ENCODE results near the gene GPSM3. TPM values are rescaled to one million over a fixed set of nuclear protein-coding genes. Genes with fewer than 3 reads are reported as not detected.

The GPSM3 gene
- total and polyA plus RNA-seq, 2 of the 13 experiments (the other 11 are each of a cell fraction or from before 2014, with no cell fraction given), result 0.18 to 6.2 TPM

DNA sequence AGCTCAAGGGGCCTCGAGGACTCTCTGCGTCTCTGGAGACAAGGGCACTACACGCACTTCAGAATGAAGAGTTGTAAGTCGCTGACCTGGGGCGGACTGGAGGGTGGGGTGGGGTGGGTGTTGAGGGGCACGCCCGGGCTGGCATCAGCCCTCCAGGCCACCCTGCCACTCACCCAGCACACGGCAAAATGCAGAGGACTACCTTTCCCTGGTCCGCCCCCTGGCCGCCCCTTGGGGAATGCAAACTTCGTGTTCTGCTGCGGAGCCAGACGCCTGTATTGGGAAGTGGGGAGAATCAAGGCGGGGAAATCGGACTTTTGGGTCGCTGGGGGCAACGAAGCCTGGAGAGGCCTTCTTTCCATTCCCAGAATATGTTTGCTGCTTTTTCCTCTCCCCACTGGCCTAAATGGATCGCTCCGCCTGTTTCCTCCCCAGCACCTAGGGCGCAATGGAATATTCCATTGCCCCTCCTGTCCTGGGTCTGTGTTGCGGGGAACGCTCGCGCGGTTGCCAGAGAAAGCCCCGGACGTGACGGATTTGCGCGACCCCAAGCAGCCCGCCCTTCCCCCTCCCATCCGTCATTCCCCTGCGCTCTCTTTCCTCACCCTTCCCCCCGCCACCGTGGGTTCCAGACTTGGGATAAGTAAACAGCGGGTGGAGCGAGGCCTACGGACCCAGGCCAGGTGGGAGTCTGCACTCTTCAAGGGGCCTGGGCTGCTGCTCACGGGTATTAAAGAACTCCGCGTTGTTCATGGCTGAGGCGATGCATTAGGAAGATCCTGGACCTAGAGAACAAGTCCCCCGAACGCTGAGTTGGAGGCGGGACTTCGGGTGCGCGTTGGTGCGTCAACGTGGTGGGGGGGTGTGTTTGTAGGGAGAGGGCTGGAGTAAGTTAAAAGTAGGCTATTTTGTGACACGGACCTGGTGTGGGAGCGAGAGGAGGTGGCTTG is 38.6 kb downstream of the GPSM3 start, which contains the start of gene PPT2 (continued):
- TF ChIP-seq ZFY (CRISPR knock-in tag; IDR thresholded peaks at IDR 0.05) (peak; percentile 88), ZNF510 (CRISPR knock-in tag; IDR thresholded peaks at IDR 0.05; ENCODE audit: low read depth) (peak; percentile 60; the same call in 1 of the 2 replicates), ZNF564 (CRISPR knock-in tag; IDR thresholded peaks at IDR 0.05) (peak; percentile 55), NRL (CRISPR knock-in tag; IDR thresholded peaks at IDR 0.05; ENCODE audit: borderline replicate concordance) (peak; percentile 14), BHLHE40 (IDR thresholded peaks at IDR 0.05; ENCODE audit: low read length) (peak; percentile 94), THAP11 (CRISPR knock-in tag; IDR thresholded peaks at IDR 0.05) (peak; percentile 86), ZNF274 (CRISPR knock-in tag; IDR thresholded peaks at IDR 0.05) (peak; percentile 88; the same call in 1 of the 2 replicates), ATF1 (CRISPR knock-in tag; IDR thresholded peaks at IDR 0.05) (peak; percentile 96), ZFP37 (CRISPR knock-in tag; IDR thresholded peaks at IDR 0.05; ENCODE audit: borderline replicate concordance) (peak; percentile 97), MEF2D (CRISPR knock-in tag; IDR thresholded peaks at IDR 0.05) (peak; percentile 51; the same call in 1 of the 2 replicates), SNAPC2 (CRISPR knock-in tag; IDR thresholded peaks at IDR 0.05) (peak; percentile 71), RAD51 (IDR thresholded peaks at IDR 0.05; ENCODE audit: borderline replicate concordance) (no peak), ZNF143 (CRISPR knock-in tag; IDR thresholded peaks at IDR 0.05) (peak; percentile 44; the same call in 1 of the 2 replicates), ZFP90 (CRISPR knock-in tag; IDR thresholded peaks at IDR 0.05; ENCODE audit: borderline replicate concordance) (no peak), HMG20B (CRISPR knock-in tag; conservative IDR thresholded peaks at IDR 0.05) (no peak; the same call in 1 of the 2 replicates), ZKSCAN8 (CRISPR knock-in tag; IDR thresholded peaks at IDR 0.05; ENCODE audit: borderline replicate concordance) (peak; percentile 55; the same call in 1 of the 2 replicates), ZBTB1 (CRISPR knock-in tag; IDR thresholded peaks at IDR 0.05; ENCODE audit: borderline replicate concordance) (no peak)
- TF ChIP-seq, protein P1, sequence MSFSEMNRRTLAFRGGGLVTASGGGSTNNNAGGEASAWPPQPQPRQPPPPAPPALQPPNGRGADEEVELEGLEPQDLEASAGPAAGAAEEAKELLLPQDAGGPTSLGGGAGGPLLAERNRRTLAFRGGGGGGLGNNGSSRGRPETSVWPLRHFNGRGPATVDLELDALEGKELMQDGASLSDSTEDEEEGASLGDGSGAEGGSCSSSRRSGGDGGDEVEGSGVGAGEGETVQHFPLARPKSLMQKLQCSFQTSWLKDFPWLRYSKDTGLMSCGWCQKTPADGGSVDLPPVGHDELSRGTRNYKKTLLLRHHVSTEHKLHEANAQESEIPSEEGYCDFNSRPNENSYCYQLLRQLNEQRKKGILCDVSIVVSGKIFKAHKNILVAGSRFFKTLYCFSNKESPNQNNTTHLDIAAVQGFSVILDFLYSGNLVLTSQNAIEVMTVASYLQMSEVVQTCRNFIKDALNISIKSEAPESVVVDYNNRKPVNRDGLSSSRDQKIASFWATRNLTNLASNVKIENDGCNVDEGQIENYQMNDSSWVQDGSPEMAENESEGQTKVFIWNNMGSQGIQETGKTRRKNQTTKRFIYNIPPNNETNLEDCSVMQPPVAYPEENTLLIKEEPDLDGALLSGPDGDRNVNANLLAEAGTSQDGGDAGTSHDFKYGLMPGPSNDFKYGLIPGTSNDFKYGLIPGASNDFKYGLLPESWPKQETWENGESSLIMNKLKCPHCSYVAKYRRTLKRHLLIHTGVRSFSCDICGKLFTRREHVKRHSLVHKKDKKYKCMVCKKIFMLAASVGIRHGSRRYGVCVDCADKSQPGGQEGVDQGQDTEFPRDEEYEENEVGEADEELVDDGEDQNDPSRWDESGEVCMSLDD (CRISPR knock-in tag; IDR thresholded peaks at IDR 0.05; ENCODE audit: borderline replicate concordance), result 0 out of 2 replicates have a peak, but pooled peaks have one; percentile 53
- TF ChIP-seq, protein P2, sequence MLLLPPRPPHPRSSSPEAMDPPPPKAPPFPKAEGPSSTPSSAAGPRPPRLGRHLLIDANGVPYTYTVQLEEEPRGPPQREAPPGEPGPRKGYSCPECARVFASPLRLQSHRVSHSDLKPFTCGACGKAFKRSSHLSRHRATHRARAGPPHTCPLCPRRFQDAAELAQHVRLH (CRISPR knock-in tag; IDR thresholded peaks at IDR 0.05; ENCODE audit: borderline replicate concordance, low read depth), result no peak
- TF ChIP-seq, protein P3, sequence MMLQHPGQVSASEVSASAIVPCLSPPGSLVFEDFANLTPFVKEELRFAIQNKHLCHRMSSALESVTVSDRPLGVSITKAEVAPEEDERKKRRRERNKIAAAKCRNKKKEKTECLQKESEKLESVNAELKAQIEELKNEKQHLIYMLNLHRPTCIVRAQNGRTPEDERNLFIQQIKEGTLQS (CRISPR knock-in tag; IDR thresholded peaks at IDR 0.05), result peak; percentile 18; the same call in 1 of the 2 replicates
- TF ChIP-seq, protein P4, sequence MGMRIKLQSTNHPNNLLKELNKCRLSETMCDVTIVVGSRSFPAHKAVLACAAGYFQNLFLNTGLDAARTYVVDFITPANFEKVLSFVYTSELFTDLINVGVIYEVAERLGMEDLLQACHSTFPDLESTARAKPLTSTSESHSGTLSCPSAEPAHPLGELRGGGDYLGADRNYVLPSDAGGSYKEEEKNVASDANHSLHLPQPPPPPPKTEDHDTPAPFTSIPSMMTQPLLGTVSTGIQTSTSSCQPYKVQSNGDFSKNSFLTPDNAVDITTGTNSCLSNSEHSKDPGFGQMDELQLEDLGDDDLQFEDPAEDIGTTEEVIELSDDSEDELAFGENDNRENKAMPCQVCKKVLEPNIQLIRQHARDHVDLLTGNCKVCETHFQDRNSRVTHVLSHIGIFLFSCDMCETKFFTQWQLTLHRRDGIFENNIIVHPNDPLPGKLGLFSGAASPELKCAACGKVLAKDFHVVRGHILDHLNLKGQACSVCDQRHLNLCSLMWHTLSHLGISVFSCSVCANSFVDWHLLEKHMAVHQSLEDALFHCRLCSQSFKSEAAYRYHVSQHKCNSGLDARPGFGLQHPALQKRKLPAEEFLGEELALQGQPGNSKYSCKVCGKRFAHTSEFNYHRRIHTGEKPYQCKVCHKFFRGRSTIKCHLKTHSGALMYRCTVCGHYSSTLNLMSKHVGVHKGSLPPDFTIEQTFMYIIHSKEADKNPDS (CRISPR knock-in tag; IDR thresholded peaks at IDR 0.05), result no peak; the same call in 1 of the 2 replicates
